Calu3 (cell line): ENCODE measurements around the gene ITGA6. TPM values are rescaled to one million over a fixed set of nuclear protein-coding genes. Genes with fewer than 3 reads are reported as not detected.

Experiments used
- BruUV-seq: library from RNA; stranded (reverse); fragments of 400-500 nt; replicated peaks from 2 replicates; lab custom pipeline; 2021; lab: Mats Ljungman, UMichigan
- CTCF ChIA-PET: fragments of 300-600 bp; sonication (Branson Sonifier 250); formaldehyde crosslinking; loops from one replicate; lab custom pipeline; 2022; ENCODE audit warnings: antibody characterized with exemption; lab: Charles Lee
- DNase-seq: peaks from one replicate; pipeline ENCODE4 v3.0.0; 2022
- H3K27ac Mint-ChIP-seq: one replicate; pipeline ENCODE4 v1.8.0; 2022; ENCODE audit warnings: mixed read lengths; ENCODE audit not compliant: unreplicated experiment
- H3K27me3 Mint-ChIP-seq: one replicate; pipeline ENCODE4 v1.8.0; 2022; ENCODE audit warnings: mixed read lengths; ENCODE audit not compliant: unreplicated experiment
- H3K36me3 Mint-ChIP-seq: one replicate; pipeline ENCODE4 v1.8.0; 2022; ENCODE audit warnings: mild to moderate bottlenecking, moderate library complexity, mixed read lengths; ENCODE audit not compliant: insufficient read depth, unreplicated experiment
- H3K4me1 Mint-ChIP-seq: one replicate; pipeline ENCODE4 v1.8.0; 2022; ENCODE audit warnings: mild to moderate bottlenecking, low read depth, mixed read lengths; ENCODE audit not compliant: unreplicated experiment
- H3K4me3 Mint-ChIP-seq: one replicate; pipeline ENCODE4 v1.8.0; 2022; ENCODE audit warnings: mild to moderate bottlenecking, low read depth, moderate library complexity, mixed read lengths; ENCODE audit not compliant: unreplicated experiment
- H3K9me3 Mint-ChIP-seq: one replicate; pipeline ENCODE4 v1.8.0; 2022; ENCODE audit warnings: low read depth, mixed read lengths; ENCODE audit not compliant: unreplicated experiment
- CTCF ChIP-seq: fragments of 200-600 bp; IDR thresholded peaks from one replicate; pipeline ENCODE4 v1.8.0; 2022; ENCODE audit warnings: antibody characterized with exemption; ENCODE audit not compliant: unreplicated experiment
- intact Hi-C: fragments of 100-400 bp; cut with micrococcal nuclease; formaldehyde crosslinking; loops from one replicate; pipeline ENCODE4 v1.10.0; 2022; ENCODE audit not compliant: unreplicated experiment
- total RNA-seq: library from RNA; stranded (reverse); gene quantifications from 2 replicates; pipeline ENCODE4 v1.2.3, GENCODE V29; 2022

ITGA6 gene
- total RNA-seq, 1 experiment from 2014 or later = 270 TPM

DNA sequence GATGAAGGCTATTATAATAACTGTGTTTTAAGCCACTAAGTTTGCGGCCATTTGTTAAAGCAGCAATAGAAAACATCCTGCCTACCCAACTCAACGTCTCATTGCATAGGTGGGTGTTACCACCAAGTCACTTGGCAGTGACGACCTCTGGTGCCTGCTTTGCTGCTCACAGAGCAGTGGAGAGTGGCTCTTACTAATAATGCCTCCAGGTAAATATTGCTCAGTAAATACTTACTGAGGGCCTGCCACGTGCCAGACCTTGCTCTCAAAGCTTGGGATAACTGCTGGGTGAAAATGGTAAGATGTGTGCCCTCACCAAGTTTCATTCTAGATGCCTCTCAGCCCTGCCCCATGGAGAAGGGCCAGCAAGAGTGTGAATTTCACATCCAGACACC lies 27.7 kb downstream of the ITGA6 start:
- TF ChIP-seq CTCF = no peak
- intact Hi-C loops = no loop called here
- Mint-ChIP-seq H3K36me3 (peaks cover 52% of the 10 kb centered on the region), H3K27me3 (no peaks in the 10 kb centered on the region), H3K4me3 (no peak overlapping the region), H3K27ac (peak overlapping the region; percentile 68), H3K9me3 (no peaks in the 10 kb centered on the region), H3K4me1 (peaks cover 87% of the 10 kb centered on the region)
- DNase-seq = peak; percentile 22
- no TSS peak for BruUV-seq
- CTCF ChIA-PET = interaction anchor here (1.9 to 2.5 kb wide), 2 partner anchors 13 to 25 kb away, joined by 10 to 27 read pairs; no protein-coding TSS in a partner anchor

- no TSS peak for BruUV-seq
- H3K36me3 Mint-ChIP-seq = peaks cover 52% of the 10 kb centered on the region
- H3K9me3 Mint-ChIP-seq = no peaks in the 10 kb centered on the region
- H3K27me3 Mint-ChIP-seq = no peaks in the 10 kb centered on the region
- TF ChIP-seq CTCF = no peak
- CTCF ChIA-PET = interaction anchor here (1.2 to 2.5 kb wide), 4 partner anchors 14 to 281 kb away, joined by 3 to 27 read pairs (median 7); no protein-coding TSS in a partner anchor
- intact Hi-C loops = no loop called here
- peak overlapping the region; percentile 40 for H3K27ac Mint-ChIP-seq
- H3K4me3 Mint-ChIP-seq = peak overlapping the region; percentile 13
- DNase-seq = peak; percentile 58
- H3K4me1 Mint-ChIP-seq = peaks cover 90% of the 10 kb centered on the region
These were observed 28.6 kb downstream of the ITGA6 start for GRCh38 chr2:172456002-172456401.

- CTCF ChIA-PET = interaction anchor here (1.5 to 1.9 kb wide), 2 partner anchors 16 to 20 kb away, joined by 4 to 11 read pairs; no protein-coding TSS in a partner anchor
- no peak for DNase-seq
- peaks cover 60% of the 10 kb centered on the region for H3K36me3 Mint-ChIP-seq
- peak overlapping the region; percentile 94 for H3K27ac Mint-ChIP-seq
- no peaks in the 10 kb centered on the region for H3K9me3 Mint-ChIP-seq
- no peak for TF ChIP-seq CTCF
- no peaks in the 10 kb centered on the region for H3K27me3 Mint-ChIP-seq
- no peak overlapping the region for H3K4me3 Mint-ChIP-seq
- peaks cover 91% of the 10 kb centered on the region for H3K4me1 Mint-ChIP-seq
- BruUV-seq = no TSS peak
- intact Hi-C loops = no loop called here
These were observed 30.1 kb downstream of the ITGA6 start for GRCh38 chr2:172457536-172457935.

GRCh38 chr2:172458561-172459124 lies 31.3 kb downstream of the ITGA6 start:
- no peak for TF ChIP-seq CTCF
- Mint-ChIP-seq H3K4me1 (peaks cover 95% of the 10 kb centered on the region), H3K9me3 (no peaks in the 10 kb centered on the region), H3K27me3 (no peaks in the 10 kb centered on the region), H3K27ac (peak overlapping the region; percentile 94), H3K4me3 (no peak overlapping the region), H3K36me3 (peaks cover 55% of the 10 kb centered on the region)
- no TSS peak for BruUV-seq
- DNase-seq = no peak
- CTCF ChIA-PET = interaction anchor here (1.9 kb wide), 1 partner anchor 17 kb away, joined by 11 read pairs; no protein-coding TSS in a partner anchor
- intact Hi-C loops = no loop called here
